Melanocyte of skin (primary cell): Measurements from ENCODE around the gene AP3M1. TPM values are rescaled to one million over a fixed set of nuclear protein-coding genes. Genes with fewer than 3 reads are reported as not detected.

Experiments used
- total RNA-seq, 2 donors: library from RNA; depleted of rRNA; stranded (reverse); fragments of >200 nt; gene quantifications; 2 replicates each; pipeline ENCODE4 v1.2.3, GENCODE V29; 2012

AP3M1 gene
- total RNA-seq, result 10 to 100 TPM; 45.4 to 56.9 TPM

GRCh38 chr10:74150204-74150989, at the start of gene AP3M1:
Gene AP3M1, minus strand, starts transcription at chr10:74150828. Its CDS starts 12,449 bp downstream, at chr10:74138379.

GRCh38 chr10:74150990-74151878, 606 bp upstream of the AP3M1 start, which contains the start of gene ADK:
Gene ADK, plus strand, starts transcription at chr10:74151221. Its CDS starts 58 bp downstream, at chr10:74151279.

Other genes with a start within 250 kb of the AP3M1 start
- gene PLAU, start 239.7 kb downstream of the AP3M1 start, total RNA-seq, result under 1 TPM; 0.33 to 0.69 TPM
- 10 to 100 TPM; 61.6 to 74.6 TPM for gene VCL, start 152.7 kb downstream of the AP3M1 start, total RNA-seq
- gene ADK, start 393 bp upstream of the AP3M1 start, total RNA-seq, result 10 to 100 TPM; 16.7 to 18.6 TPM